NOMO-1 (cell line): Measurements from ENCODE around the gene ZFAND3.
"Not testable (repeated sequence)": the region's sequence is repeated elsewhere in the genome, so short reads cannot be mapped to it uniquely, and the experiment has no call there.

Source experiments
- DNase-seq, 2 experiments: peaks; one replicate each; lab custom pipeline; 2025; ENCODE audit not compliant: unreplicated experiment in 2 of 2; lab: John Stamatoyannopoulos, UW

Gene ZFAND3

DNA sequence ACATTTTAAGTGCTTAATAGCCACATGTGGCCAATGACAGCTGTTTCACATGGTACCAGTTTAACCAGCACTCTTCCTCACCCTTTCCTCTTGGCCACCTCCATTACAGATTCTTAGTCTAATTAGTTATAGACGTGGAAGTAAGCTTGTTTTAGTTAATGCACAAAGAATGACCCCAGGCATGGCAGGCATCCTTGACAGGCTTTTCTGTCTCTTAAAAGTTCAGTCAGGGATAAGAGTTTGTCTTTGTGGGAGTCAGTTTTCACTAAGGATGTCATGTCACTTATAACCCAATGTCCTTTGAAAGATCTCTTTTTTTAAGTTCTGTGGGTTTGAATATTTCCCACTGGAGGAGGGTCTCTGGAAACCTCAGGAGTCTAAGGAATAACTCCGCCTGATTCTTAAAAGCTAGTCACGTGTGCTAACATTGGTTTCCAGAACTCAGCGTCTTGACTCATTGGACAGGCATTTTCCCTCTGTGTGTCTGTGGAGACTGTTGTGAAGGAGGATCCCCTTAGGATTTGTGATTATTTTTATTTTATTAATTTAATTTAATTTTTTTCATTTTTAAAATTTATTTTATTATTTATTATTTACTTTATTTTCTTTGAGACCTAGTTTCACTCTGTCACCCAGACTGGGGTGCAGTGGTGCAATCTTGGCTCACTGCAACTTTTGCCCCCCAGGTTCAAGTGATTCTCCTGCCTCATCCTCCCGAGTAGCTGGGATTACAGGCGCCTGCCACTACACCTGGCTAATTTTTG lies 171.4 kb downstream of the ZFAND3 start:
- no peak for DNase-seq

DNA sequence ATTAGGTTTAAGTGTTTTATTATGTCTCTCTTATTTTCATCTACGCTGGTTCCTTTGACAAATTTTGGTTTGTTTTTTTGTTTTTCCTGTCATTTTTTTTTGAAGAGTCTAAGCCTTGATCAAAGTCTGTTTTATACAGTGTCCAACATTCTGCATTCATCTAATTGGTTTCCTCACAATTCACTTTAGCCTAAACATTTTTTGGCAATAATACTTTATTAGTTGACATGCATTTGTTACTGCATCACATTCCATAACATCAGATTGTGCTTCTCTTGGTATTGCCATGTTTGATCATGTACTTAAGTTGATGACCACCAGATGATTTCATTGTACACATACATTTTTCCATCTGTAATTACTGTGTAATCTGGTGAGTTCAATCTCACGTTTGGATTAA lies 173.2 kb downstream of the ZFAND3 start:
- no peak for DNase-seq

DNA sequence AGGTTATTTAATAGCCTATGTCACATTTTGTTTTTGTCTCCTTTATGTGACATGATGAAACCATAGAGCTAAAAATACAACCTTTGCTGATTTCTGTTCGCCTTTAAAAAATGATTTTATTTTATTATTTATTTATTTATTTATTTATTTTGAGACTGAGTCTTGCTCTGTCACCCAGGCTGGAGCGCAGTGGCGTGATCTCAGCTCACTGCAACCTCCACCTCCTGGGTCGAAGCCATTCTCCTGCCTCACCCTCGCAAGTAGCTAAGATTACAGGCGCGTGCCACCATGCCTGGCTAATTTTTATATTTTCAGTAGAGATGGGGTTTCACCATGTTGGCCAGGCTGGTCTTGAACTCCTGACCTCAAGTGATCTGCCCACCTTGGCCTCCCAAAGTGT lies 173.7 kb downstream of the ZFAND3 start:
- DNase-seq: not testable (repeated sequence)

DNA sequence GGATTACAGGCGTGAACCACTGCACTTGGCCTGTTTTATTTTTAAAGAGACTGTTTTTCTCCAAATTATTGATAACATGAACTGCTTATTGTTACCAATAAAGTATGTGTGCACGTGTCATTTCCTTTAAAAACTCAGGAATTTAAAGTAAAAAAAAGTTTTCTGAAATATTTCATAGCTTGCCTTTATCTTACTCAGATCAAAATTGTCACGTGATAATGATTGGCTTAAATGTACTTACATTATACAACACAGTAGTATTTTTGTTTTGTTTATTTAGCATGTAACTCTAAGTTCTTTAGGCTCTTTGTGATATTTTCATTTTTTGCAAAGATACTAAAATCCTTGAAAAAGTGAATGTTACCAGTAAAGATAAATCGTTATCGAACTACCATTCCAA lies 174.1 kb downstream of the ZFAND3 start:
- no peak for DNase-seq

DNA sequence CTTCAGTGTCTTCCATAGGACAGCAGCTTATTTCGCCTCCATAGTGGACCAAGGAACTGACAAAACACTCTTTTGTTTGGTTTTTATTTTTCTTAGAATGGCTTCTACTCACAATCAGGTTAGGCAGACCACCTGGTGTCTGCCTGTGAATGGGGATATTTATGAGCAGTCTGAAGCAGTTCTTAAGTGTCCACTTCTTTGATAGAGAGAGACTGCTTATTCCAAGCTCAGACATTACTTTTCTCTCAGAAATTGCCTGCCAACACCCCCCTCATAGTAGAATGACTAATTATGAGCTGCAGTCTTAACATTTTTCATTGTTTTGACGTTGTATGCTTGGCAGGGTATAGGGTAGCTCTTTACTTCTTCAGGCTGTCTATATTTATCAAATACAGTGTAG lies 174.7 kb downstream of the ZFAND3 start:
- no peak for DNase-seq

DNA sequence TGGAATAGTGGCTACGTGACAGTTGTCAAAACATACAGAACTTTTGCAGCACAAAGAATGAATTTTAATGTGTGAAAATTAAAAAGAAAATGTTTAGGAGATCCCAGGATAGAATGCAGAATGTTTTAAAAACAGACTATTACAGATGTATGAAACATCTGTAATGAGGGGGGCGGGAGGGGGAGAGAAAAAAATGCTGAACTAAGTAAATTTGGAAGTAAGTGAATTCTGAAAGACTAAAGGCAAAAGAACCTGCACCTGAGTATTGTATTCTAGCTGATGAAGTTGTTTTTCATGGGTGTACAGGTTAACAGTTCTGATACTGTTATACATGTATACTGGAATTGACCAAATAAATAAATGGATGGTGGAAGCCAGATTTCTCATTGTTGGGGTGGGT lies 178.8 kb downstream of the ZFAND3 start:
- DNase-seq: no peak

DNA sequence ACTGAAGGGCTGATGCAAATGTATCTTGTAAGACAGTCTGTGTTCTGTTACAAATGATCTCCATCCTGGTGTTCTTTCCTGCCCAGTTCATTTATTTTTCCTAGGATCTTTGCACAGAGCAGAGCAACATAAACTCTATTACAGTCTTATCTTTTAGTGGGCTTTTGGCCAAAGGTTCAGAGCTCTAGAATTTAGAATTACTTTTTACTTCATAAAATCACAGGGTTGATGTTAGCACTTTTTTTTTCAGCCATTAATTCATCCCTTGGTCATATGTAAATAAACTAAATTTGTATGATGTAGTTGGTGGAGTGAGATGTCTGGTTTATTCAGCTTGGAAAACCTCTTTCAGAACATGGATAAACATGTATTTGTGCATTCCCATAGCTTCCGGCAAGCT lies 181.9 kb downstream of the ZFAND3 start:
- no peak for DNase-seq

DNA sequence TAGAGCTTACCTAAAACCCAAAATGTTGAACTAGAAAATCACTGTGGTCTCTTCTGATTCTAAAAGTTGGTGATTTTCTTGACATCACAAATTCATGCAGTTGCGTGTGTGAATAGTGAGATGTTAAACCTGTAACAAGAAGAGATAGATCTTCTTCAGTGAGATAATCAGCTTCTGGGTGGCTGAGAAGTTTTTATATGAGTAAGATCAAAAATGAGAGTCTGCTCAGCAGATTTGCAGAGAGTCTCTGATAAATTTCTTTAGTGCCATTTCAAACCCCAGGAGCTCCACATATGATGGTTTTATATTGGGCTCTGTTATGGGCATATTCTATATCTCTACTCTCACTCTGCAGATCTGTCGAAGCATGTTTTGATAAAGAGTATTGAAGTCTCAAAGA lies 185.4 kb downstream of the ZFAND3 start:
- DNase-seq: no peak

DNA sequence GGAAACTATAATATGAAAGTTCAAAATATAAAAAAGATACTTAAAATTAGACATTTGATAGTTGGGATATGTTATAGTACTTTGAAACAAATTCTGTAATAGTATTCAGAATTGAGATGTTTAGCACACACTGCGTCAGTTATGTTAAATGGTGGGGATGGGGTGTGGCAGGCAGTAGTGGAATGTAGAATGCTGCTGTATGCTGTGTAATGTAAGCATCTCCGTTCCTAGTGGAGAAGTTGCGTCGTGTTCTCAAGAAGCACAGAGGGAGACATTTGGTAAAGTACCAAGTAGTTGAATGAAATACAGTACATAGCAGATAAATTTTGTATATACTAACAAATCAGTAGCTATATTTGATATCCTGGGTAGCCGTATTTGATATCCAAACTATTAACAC lies 192.4 kb downstream of the ZFAND3 start:
- no peak for DNase-seq

DNA sequence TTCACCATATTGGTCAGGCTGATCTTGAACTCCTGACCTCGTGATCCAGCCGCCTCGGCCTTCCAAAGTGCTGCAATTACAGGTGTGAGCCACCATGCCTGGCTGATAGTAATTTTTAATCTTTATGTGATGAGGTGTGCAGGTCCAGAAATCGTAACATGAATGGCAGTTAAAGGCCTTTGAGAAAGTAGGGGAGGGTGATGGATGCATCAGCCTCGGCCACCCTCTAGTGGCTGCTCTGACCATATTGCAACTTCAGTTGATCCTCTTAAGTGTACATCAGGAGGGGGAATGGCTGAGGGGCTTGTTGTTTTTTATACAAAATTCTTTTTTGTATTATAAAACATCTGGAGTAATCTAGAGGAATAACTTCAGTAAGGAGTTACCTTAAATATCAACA lies 193.0 kb downstream of the ZFAND3 start:
- no peak for DNase-seq

DNA sequence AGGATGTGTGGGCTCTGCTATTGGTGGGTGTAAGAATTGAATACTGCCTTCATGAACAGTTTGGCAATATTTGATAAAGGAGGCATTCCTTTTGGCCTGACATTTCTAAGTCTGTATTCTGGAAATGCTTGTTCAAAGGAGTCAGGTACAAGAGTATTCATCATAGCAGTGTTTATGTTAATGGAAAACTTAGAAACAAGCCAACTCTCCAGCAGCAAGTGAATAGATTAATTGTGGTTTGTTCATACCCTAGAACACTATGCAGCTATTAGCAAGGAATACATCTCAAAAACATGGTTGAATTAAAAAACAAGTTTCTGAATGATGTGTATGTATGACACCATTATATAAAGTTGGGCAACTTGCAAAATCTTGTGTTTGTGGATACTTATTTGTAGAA lies 195.8 kb downstream of the ZFAND3 start:
- DNase-seq: no peak

DNA sequence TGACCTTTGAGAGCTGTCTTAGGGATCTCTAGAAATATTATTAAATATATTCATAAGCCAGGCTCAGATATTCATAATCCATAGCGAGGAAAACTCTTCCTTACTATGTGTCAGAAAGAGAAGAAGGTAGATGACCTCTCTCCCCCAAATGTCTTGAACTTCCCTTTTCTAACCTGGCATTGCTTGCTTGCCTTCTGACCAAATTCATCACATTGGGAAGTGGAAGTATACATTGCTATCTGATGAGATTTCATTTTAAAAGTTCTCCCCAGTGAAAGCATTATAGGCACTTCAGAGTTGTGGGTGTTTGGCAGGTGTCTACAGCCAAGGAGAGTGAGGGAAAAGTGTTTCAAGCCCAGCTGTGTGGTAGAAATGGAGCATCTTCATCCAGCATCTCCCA lies 197.3 kb downstream of the ZFAND3 start:
- DNase-seq: peak; percentile 3 to 68

DNA sequence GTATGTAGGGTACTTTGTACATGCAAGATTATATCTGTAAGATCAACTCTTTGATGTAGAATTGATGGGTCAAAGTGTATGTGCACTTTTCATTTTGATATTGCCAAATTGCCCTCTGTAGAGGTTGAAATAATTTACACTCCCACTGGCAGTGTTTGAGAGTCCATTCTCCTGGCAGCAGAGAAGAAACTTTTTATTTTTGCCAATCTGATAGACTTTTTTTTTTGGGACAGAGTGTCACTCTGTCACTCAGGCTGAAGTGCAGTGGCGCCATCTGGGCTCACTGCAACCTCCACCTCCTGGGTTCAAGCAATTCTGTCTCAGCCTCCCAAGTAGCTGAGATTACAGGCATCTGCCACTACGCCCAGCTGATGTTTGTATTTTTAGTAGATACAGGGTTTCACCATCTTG lies 199.2 kb downstream of the ZFAND3 start:
- DNase-seq: no peak

DNA sequence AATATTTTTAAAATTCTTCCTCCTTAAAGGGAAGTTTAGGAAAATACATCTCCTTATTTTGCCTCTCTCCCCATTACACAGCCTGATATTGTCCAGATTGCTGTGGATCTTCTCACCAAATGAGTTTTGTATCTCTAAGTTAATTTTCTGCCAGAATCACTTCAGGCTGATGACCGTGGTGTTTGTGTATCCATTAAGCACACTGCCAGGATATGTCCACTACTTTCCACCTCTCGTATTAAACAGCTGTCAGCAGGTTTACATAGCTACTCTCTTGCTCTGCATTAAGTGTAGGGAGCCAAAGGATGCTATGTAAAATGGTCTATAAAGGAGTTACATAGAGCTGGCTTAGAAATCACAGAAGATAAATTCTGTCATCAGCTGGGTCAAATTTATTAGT lies 201.1 kb downstream of the ZFAND3 start:
- no peak for DNase-seq

DNA sequence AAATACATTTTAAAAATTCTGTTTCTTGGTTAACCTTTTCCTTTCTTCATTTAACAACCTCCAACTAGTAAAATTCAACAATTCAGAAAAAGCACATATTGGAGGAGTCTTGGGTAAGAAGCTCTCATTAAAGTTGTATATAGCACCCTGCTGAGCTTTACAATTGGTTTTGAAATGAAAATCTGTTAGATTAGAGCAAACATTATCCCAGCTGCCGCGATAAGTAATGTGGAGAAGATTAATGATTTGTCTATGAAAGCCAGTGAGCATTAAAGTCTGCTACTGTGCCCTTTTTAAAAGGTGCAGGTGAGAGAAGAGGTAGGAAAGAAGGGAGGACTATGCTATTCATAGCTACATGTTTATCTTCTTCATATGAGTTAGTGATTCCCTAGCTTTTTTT lies 201.5 kb downstream of the ZFAND3 start:
- no peak for DNase-seq

DNA sequence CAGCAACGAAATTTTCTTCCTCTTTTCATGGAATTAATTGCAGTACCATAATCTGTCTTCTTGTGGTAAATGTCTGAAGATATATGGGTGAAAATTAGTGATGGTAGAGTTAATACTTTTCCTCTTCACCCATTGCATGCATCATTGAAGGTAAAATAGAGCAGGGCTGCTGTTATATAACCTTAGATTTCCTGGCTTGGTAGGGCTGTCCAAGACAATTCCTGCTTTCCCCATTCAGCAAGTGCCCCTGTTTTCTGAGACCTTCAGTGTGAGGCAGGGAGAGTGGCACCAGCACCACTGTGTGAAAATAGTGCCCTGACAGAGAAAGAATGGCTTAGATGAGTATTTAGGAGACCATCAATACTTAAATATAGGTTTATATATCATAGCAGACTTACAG lies 202.0 kb downstream of the ZFAND3 start:
- peak in 1 of 2 experiments; percentile 18 for DNase-seq

DNA sequence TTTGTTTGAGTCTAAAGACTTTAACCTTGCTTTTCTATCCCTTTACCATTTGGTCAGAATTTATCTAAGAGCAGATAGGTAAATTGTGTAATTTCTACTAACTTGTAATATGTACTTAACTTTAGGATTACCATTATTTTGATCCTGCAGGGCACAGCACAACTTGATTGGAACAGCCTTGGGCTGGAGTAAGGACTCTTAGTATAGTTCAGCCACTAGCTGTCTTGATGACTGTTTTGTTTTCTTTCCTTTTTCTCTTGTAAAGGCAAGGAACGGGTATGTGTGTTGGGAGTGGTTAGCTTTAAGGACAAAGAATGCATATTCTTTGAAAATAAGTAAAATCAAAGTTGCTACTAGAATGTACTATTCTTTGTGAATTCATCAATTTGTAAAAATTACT lies 203.2 kb downstream of the ZFAND3 start:
- no peak for DNase-seq

DNA sequence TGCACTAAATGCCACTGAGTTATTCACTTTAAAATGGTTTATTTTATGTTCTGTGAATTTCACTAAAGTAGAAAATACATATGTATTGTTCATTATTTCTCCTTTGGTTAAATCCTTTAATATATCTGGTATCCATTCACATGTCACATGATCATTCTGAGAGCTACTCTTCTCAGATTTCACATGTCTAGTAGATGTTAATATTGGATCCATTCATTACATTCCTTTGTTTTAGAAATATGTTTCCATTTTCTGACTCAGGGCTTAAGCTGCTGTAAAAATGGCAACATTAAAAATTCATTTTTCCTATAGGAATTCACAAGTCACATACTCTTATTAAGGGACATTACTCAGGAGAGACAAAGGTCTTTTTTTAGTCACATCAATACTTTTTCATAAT lies 205.4 kb downstream of the ZFAND3 start:
- no peak for DNase-seq

DNA sequence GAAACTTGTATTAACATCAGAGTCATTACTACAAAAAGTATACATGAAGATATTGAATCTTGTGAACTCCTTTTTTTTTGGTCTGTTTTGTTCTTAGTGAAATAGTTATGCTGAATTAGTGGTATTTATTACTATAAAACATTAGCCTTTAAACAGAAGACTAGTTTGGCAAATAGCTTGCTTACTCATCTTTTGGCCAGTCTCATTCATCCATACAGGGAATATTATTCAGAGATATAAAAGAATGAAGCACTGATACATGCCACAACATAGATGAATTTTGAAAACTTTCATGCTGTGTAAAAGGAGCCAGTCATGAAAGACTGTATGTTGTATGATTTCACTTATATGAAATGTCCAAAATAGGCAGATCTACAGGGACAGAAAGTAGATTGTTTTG lies 205.9 kb downstream of the ZFAND3 start:
- no peak for DNase-seq

DNA sequence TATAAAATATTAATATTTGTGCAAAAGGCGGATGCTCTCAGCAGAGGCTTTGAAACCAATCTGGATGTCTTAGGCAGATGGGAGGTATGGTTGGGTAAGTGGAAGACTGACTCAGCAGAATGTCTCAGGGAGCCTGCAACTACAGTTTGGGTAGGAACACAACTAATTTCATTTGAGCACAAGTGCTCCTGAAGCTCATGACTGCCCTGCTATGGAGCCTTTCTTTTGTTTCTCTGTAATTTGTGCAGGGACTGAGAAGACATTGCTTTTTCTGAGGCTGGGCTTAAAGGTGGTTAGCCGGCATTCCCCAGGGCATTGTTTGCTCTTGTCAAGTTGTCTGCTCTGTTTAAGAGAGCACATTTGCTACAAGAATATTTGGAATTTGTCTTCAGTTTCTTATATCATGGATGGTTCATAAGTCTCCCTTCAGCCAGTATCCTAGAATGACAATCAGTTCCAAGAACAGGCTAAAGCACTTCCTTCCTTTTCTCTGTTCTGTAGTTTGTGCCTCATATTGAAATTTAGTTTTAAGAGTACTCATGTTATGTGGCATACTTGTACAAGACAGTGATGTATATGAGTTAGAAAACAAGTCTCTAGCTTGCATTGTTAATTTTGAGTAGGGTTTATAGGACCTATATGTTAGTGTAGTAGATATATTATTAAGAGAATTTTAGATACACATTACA lies 208.3 kb downstream of the ZFAND3 start:
- peak in 1 of 2 experiments; percentile 6 for DNase-seq

DNA sequence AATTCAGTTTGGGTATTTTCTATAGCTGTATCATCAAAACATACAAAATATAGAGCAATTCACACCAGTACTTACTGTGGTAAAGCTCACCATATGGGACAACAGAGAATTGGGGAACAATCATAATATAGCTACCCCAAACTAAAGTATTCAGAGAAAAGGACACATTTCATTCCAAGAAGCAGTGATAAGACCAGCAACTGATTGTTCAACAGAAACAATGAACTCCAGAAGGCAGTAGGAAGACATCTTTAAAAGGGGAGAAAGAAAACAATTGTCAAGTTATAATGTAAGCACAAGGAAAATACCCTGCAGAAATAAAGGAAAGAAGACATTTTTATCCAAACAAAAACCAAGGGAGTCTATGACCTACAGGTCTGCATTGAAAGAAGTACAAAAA lies 210.9 kb downstream of the ZFAND3 start:
- no peak for DNase-seq

DNA sequence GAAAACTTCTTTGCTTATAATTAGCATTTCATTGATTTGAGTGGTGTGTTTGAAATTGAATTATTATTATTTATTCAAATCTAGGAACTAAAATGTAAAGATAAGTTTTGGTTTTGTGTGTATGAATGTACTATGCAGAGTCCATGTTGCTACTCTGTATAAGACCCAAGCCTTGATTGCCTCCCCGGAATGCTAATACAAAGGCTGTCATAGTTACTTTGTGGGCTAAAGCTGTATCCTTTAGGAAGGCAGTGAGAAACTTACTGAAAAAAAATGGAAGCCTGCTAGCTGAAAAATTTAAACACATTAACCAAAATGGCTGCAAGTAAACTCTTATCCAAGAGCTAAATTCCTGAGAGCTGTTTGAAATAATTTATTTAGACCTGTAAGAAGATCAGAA lies 213.3 kb downstream of the ZFAND3 start:
- DNase-seq: no peak
